Neural progenitor cell (in vitro differentiated cells): ENCODE data around the gene UNK.

Experiments
- CTCF ChIP-seq: fragments of 200-600 bp; sonication (generic); IDR thresholded peaks from 2 replicates; pipeline ENCODE4 v1.5.1; 2017; ENCODE audit warnings: antibody characterized with exemption, mild to moderate bottlenecking
- EZH2 ChIP-seq: fragments of 200-600 bp; sonication (generic); IDR thresholded peaks from 2 replicates; pipeline ENCODE4 v1.6.1; 2017; ENCODE audit warnings: antibody characterized with exemption, mild to moderate bottlenecking, moderate library complexity

- no peak for TF ChIP-seq CTCF
- no peak for TF ChIP-seq EZH2
Measured at GRCh38 chr17:75748706-75749105, 35.9 kb upstream of the UNK start.
